ENCODE data around the gene ADARB1.

The ADARB1 gene

DNA sequence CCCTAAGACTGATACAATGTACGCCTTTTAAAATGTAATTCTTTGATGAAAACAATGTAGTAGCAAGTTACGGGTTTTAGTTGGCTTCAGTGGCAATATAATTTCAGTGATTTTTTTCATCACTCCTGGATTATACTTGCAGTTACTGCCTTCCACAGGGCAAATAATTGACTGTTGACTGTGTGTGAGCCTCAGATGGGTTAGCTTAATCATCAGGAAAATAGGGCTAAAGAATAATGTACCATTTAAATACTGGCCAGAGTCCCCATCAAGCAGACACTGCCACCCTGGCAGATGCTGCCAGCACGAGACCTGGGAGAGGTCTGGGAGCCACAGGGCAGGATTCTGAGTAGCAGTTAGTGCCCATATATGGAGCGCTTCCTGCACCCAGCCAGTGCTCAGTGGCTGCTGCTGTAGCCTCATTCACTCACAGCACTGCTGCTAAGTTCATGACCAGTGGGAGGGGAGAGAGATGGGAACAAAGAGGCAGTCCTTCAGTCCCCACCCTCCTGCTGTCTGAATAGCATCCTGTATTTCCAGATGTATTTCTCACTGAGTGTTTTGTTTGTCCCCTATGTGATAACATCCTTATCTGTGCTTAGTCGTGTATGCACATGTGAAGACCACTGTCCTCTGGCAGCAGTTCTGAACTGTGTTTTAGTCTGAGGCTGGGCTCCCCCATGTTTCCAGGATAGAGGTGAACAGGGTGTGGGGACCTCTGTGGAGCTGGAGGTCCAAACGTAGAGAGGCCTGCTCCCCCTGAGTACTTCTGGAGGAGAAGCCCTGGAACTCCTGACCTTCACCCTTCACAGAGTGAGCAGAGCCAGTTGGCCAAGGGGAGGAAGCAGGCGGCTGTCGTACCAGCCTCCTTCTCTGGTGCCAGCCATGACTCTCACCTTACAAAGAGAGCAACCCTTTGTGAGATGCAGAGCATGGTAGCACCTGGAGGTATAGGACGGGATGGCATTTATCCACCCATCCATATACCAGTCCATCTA lies 80.4 kb downstream of the ADARB1 start:
- DNase-seq: peak; percentile 13

GRCh38 chr21:45155910-45156309 lies 81.5 kb downstream of the ADARB1 start:
- DNase-seq: no peak

GRCh38 chr21:45156459-45156858 lies 82.1 kb downstream of the ADARB1 start:
- DNase-seq: no peak

- DNase-seq: no peak
These were observed 83.6 kb downstream of the ADARB1 start for GRCh38 chr21:45157932-45158331.

- DNase-seq: no peak
These were observed 84.4 kb downstream of the ADARB1 start for GRCh38 chr21:45158491-45159423.

GRCh38 chr21:45160198-45160597 lies 85.8 kb downstream of the ADARB1 start:
- no peak for DNase-seq

DNA sequence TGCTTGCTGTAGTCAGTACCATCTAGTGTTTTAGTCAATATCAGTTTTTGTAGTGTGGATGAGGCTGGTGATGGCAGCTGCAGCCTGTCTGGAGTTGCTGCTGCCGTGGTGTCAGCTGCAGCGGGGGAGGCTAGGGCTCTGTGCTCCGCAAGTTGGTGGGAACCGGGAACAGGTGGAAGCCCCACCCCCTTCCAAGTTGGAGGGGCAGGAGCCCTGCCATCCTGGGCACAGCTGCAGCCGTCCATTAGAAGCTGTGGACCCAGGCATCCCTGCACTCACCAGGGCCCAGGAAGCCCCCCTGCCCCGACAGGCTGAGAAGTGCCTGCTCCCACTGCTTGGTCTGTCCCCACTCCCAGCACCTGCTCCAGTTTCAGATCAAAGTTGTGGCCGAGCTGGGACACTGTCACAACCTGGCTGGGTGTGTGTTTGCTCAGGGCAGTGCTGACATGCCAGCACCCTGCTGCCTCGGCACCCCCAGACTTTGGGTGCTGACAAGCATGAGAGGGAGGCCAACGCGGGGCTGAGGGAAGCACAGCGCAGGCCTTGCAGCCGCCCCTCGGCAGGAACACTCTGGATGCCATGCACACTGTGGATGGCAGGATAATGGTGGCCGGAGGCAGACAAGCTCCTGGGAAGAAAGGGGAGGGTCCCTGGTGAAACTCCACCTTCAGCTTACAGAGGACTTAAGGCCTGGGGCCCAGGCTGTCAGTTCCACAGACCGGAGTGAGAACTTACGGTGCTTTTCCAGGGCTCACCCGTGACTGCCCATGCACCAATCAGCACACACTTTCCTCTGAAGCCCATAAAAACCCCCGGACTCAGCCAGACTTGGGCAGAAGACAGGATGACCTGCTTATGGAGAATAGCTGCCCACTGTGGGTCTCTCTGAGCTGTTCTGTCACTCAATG lies 86.9 kb downstream of the ADARB1 start:
- DNase-seq: no peak

GRCh38 chr21:45162115-45162514 lies 87.7 kb downstream of the ADARB1 start:
- no peak for DNase-seq

- no peak for DNase-seq
These were observed 88.4 kb downstream of the ADARB1 start for GRCh38 chr21:45162809-45163208.

GRCh38 chr21:45163413-45164123 lies 89.2 kb downstream of the ADARB1 start:
- no peak for DNase-seq

- no peak for DNase-seq
These were observed 89.7 kb downstream of the ADARB1 start for GRCh38 chr21:45164124-45164511.

DNA sequence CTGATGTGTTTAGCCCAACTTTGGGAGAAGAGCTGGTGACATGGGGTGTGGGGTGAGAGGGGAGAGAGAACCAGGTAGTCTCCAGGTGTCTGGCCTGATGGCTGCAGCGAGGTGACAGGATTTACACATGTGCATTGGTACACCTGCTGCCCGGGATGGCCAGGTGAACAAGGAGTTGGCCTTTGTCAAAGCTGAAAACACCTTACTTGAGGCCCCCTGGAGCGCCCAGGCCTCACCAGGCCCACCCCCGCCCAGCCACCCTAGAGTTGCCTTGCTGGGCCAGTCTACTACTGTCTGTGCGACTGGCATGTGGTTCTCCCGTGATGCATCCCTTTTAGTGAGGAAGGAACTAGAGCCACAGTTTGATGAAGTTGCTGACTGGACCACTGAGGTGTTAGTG lies 90.5 kb downstream of the ADARB1 start:
- no peak for DNase-seq

GRCh38 chr21:45166931-45167330 lies 92.6 kb downstream of the ADARB1 start:
- DNase-seq: no peak

GRCh38 chr21:45167796-45168222 lies 93.4 kb downstream of the ADARB1 start:
- DNase-seq: no peak

DNA sequence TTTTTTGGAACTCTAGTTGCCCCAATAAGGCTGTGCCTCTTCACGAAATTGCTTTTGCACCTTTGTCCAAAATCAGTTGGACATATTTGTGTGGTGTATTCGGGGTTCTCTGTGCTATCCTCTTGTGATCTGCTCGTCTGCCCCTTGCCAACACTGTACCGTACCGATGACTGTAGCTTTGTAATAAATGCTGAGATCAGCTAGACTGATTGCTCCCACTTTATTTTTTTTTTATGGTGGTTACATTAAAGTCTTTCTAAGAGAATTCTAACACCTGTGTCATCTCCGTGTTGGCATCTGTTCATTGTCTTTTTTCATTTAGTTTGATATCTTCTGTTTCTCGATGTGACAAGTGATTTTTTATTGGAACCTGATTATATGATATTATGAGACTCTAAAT lies 94.1 kb downstream of the ADARB1 start:
- DNase-seq: no peak

GRCh38 chr21:45169001-45169400 lies 94.6 kb downstream of the ADARB1 start:
- no peak for DNase-seq

DNA sequence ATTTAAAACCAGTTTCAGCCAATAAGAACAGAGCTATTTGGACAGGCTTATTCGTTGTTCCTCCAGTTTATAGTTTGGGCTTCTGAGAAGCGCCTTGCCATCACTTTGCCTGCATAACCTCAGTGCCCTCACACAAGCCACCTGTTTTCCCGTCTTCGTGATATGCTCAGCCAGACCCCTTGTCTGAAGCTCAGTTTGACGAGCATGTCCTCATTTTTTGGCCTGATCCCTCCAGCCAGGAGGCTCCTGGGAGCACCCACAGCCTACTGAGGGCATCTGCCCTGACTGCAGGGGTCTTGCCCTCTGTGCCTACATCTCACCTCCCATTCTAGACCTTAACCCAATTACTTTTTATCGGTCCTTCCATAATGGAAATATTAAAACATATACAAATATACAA lies 95.3 kb downstream of the ADARB1 start:
- DNase-seq: no peak

DNA sequence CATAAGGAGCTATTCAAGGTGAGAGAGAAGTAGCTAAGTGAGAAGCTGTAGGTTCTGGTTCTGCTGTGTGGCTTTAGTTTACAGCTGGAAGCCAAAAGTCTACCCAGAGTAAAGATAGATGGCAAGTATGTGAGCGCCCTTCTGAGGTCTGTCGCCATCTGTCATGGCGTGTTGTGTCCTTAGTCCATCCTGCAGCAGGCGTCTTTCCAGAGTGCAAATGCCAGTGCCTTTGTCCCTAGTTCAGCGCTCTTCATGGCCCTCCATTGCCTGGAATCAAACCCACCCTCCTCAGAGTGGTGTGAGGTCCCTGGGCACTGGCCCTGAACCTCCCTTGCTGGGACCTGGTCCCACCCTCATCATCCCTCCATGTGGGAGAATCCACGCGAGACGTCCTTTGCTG lies 96.6 kb downstream of the ADARB1 start:
- no peak for DNase-seq

- no peak for DNase-seq
These were observed 98.0 kb downstream of the ADARB1 start for GRCh38 chr21:45172420-45172819.

DNA sequence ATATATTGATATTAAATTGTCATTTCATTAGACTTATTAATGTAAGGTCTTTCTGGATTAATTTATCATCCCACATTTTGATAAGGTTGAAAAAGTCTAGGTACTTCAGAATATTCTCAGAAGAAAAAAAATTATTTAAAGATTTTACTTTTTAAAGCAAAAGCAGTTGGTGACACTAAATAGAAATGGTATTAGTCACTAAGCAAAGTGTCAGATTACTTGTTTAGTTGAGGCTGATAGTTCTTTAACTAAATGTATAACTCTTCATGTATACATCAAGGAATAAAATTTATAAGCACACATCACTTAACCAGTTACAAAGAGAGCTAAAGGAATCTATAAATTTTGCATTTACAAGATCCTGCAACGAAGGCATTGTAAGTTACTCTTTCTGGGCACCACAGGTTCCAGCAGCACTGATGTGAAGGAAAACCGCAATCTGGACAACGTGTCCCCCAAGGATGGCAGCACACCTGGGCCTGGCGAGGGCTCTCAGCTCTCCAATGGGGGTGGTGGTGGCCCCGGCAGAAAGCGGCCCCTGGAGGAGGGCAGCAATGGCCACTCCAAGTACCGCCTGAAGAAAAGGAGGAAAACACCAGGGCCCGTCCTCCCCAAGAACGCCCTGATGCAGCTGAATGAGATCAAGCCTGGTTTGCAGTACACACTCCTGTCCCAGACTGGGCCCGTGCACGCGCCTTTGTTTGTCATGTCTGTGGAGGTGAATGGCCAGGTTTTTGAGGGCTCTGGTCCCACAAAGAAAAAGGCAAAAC lies 101.1 kb downstream of the ADARB1 start:
- no peak for DNase-seq

DNA sequence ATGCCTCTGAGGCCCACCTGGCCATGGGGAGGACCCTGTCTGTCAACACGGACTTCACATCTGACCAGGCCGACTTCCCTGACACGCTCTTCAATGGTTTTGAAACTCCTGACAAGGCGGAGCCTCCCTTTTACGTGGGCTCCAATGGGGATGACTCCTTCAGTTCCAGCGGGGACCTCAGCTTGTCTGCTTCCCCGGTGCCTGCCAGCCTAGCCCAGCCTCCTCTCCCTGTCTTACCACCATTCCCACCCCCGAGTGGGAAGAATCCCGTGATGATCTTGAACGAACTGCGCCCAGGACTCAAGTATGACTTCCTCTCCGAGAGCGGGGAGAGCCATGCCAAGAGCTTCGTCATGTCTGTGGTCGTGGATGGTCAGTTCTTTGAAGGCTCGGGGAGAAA lies 101.8 kb downstream of the ADARB1 start:
- DNase-seq: no peak

Data from activated CD4-positive, alpha-beta T cell treated with anti-CD3 and anti-CD28 coated beads, Interleukin-2, Interleukin-6, amounts not matched to agents 100 ng/mL and 50 ng/mL, durations not matched to agents 16 hours and 8 hours (primary cell).